Lower lobe of right lung (tissue), 2 donors: Measurements from ENCODE around the gene USP49. TPM values are rescaled to one million over a fixed set of nuclear protein-coding genes. Genes with fewer than 3 reads are reported as not detected.

Experiments
- ATAC-seq, 2 donors: fragments of 200-7000 bp; cut with Tn5 transposase; one replicate each; pipeline ENCODE4 v1.9.1; 2020 to 2022; ENCODE audit warnings: mild to moderate bottlenecking in 2 of 2, moderate library complexity in 2 of 2
- DNase-seq: peaks from one replicate; pipeline ENCODE4 v3.0.0-alpha.2; 2020
- H3K27ac ChIP-seq: fragments of 200-600 bp; one replicate; pipeline ENCODE4 v1.8.0; 2022
- H3K27me3 ChIP-seq: fragments of 200-600 bp; one replicate; pipeline ENCODE4 v1.8.0; 2022; ENCODE audit warnings: low read depth
- H3K36me3 ChIP-seq: fragments of 200-600 bp; one replicate; pipeline ENCODE4 v1.8.0; 2022; ENCODE audit warnings: mild to moderate bottlenecking
- H3K4me1 ChIP-seq: fragments of 200-600 bp; one replicate; pipeline ENCODE4 v1.8.0; 2022
- H3K4me3 ChIP-seq: fragments of 200-600 bp; one replicate; pipeline ENCODE4 v1.8.0; 2022; ENCODE audit warnings: mild to moderate bottlenecking
- H3K9me3 ChIP-seq: fragments of 200-600 bp; one replicate; pipeline ENCODE4 v1.8.0; 2022
- intact Hi-C: fragments of 100-400 bp; cut with DNase I; formaldehyde crosslinking; loops from one replicate; pipeline ENCODE4 v1.11.0; 2022
- total RNA-seq: library from RNA; stranded (reverse); fragmentation: NEBNext Ultra II Directional; extraction: Animal tissue kit (Norgen Biotek cat#: 25700); gene quantifications from one replicate; pipeline ENCODE4 v1.2.1, GENCODE V29; 2021
- TF ChIP-seq, protein P1 (sequence below): fragments of 200-600 bp; IDR thresholded peaks from one replicate; pipeline ENCODE4 v1.8.0; 2022; ENCODE audit warnings: antibody characterized with exemption, mild to moderate bottlenecking
- donor health status: DM: no; HTN: yes; CAD: no; lungs with severe emphysema.

USP49 gene
- total RNA-seq, 1 donor from 2014 or later, result 3.9 TPM

DNA sequence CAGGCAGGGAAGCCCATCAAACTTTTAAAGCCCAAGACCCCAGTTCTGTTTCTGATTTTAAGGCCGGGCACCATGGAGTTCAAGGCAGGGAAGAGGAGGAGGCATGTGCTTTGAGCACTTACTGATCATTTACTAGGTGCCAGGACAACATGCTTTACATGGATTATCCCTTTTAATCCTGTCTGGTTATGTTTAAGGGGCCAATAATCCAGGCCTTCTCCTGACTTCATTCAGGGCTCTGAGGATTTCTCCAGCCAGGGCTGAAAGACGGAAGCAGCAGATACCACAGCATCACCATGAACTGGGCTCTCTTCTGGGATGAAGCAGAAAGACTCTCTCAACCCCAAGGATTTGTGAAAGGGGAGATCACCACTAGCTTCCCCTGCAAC lies 42.3 kb upstream of the USP49 start:
- Histone ChIP-seq H3K9me3 (no peaks in the 10 kb centered on the region), H3K4me1 (peaks cover 70% of the 10 kb centered on the region), H3K27me3 (no peaks in the 10 kb centered on the region), H3K4me3 (no peak overlapping the region), H3K27ac (peak overlapping the region; percentile 84), H3K36me3 (peaks cover 46% of the 10 kb centered on the region)
- TF ChIP-seq, protein P1, sequence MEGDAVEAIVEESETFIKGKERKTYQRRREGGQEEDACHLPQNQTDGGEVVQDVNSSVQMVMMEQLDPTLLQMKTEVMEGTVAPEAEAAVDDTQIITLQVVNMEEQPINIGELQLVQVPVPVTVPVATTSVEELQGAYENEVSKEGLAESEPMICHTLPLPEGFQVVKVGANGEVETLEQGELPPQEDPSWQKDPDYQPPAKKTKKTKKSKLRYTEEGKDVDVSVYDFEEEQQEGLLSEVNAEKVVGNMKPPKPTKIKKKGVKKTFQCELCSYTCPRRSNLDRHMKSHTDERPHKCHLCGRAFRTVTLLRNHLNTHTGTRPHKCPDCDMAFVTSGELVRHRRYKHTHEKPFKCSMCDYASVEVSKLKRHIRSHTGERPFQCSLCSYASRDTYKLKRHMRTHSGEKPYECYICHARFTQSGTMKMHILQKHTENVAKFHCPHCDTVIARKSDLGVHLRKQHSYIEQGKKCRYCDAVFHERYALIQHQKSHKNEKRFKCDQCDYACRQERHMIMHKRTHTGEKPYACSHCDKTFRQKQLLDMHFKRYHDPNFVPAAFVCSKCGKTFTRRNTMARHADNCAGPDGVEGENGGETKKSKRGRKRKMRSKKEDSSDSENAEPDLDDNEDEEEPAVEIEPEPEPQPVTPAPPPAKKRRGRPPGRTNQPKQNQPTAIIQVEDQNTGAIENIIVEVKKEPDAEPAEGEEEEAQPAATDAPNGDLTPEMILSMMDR, result no peak
- intact Hi-C loops, result loop anchor here (10.0 kb wide), 1 partner anchor 107 kb away; no protein-coding TSS in a partner anchor
- no peak for DNase-seq
- no peak for ATAC-seq

DNA sequence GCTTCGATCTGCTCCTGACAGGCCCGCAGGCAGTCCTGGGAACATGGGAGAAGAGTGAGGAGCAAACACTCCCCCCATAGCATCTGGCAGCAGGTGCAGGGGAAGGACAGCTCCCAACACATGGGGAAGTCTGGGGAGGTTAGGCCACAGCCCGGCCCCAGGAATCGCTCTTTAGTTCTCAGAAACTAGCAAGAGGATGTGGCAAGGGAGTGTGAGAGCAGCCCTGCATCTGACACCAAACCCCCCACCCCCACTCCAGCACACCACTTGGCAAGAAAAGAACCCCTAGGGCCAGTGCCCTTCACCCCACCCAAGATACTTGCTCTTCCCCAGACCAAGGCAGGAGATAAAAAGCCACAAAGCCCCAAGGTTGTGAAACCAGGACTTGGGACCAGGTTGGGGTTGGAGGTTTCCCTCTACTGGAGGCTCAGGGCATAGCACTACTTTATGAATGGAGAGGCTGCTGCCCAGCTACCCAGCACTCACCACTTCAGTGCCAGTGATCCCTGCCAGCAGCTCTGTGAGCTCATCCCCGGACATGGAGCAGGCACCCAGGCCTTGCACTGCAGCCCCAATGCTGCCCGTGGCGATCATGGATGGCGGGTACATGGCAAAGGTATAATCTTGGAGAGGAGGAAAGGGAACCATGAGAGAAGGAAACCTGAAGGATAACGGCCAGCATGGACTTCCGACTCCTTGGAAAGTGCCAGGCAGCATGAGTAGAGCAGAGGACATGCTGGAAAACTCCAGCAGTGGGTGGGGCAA lies 41.1 kb upstream of the USP49 start:
- Histone ChIP-seq H3K9me3 (no peaks in the 10 kb centered on the region), H3K4me1 (peaks cover 64% of the 10 kb centered on the region), H3K27ac (peak overlapping the region; percentile 84), H3K4me3 (peak overlapping the region; percentile 12), H3K36me3 (peaks cover 58% of the 10 kb centered on the region), H3K27me3 (no peaks in the 10 kb centered on the region)
- DNase-seq (peak; percentile 81), ATAC-seq (peak; percentile 75 to 83)
- intact Hi-C loops, result loop anchor here (10.0 kb wide), 1 partner anchor 109 kb away; no protein-coding TSS in a partner anchor
- TF ChIP-seq, protein P1, result peak; percentile 81

DNA sequence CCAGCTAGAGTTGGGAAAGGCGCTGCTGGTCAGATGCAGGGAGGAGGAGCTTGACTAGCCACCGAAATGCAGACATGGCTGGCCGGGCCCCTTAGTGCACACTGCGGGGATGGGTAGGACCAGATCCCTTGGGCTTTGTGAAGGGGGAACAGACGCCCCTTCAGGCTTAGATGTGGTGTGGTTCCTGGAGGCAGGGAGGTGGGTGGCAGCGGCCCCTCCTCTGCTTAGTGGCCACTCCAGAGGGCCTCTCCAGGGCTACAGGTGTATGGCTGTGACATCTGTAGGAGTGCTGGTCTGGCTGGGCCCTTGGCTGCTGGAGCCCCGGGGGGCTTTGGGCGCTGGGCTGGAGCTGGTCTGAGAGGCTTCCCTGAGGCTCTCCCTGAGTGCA lies 40.5 kb upstream of the USP49 start:
- peaks cover 64% of the 10 kb centered on the region for H3K36me3 ChIP-seq
- H3K27ac ChIP-seq, result peak overlapping the region; percentile 84
- ATAC-seq (no peak), DNase-seq (no peak)
- TF ChIP-seq, protein P1, result no peak
- peaks cover 59% of the 10 kb centered on the region for H3K4me1 ChIP-seq
- no peaks in the 10 kb centered on the region for H3K27me3 ChIP-seq
- no peaks in the 10 kb centered on the region for H3K9me3 ChIP-seq
- intact Hi-C loops, result loop anchor here (10.0 kb wide), 1 partner anchor 109 kb away; no protein-coding TSS in a partner anchor
- H3K4me3 ChIP-seq, result peak overlapping the region; percentile 12

DNA sequence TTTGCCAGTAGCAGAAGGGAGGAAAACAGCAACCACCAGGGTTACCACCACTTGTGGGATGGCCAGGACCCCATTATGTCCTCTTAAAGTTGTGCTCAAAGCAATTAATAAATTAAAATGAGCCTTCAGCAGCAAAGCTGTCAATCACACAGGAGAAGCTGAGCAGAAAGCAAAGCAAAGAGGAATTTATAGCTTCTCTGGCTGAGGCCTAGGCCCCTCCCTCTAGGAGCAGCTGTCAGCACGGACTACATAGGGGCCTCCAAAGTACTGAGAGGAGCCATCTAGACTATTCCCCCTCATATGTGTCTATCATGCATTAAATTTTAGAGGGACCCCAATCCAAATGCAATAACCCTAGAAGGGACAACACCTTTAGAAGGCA lies 40.0 kb upstream of the USP49 start:
- Histone ChIP-seq H3K27ac (no peak overlapping the region), H3K27me3 (no peaks in the 10 kb centered on the region), H3K36me3 (peaks cover 69% of the 10 kb centered on the region), H3K9me3 (no peaks in the 10 kb centered on the region), H3K4me1 (peaks cover 59% of the 10 kb centered on the region), H3K4me3 (no peak overlapping the region)
- intact Hi-C loops, result loop anchor here (10.0 kb wide), 1 partner anchor 110 kb away; no protein-coding TSS in a partner anchor
- DNase-seq (no peak), ATAC-seq (no peak)
- TF ChIP-seq, protein P1, result no peak

DNA sequence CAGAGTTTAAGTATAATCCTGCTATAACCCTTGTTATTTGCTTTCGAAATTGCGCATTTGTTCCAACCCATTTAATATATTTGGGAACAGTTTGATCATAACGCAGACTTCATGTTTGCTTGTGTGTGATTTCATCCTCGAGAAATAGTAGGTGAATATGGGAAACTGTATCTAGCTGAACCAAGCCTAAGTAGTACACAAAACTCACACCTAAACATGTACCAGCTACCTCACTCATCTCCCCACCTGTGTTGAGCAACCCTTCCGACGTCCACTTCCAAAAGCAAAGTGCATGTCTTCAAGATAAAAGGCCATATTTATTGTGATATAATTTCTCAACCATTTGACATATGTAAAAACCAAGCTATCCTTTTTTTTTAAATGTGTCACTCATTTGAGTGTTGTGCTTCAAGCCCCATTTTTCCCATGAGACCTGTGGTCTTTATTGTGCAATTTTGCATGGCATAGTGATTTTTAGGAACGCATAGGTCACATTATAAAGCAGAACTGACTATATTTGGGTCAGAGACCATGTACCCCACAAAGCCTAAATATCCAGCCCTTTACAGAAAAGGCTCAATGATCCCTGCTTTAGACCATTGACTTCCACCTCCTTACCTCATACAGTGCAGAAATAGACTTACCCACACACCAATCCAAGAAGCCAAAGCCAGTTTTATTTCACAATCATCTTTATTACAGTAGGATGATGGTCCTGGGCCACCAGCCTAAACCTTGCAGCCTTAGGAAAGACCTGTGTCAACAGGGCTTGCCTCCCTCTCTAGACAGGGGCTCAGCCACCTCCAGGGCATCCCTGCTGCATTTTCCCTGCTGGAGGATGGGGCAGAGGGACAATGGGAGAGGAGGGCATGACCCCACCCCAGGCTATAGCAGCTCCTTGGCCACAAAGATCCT lies 39.4 kb upstream of the USP49 start:
- ATAC-seq, result no peak
- Histone ChIP-seq H3K9me3 (no peaks in the 10 kb centered on the region), H3K4me3 (no peak overlapping the region), H3K36me3 (peaks cover 75% of the 10 kb centered on the region), H3K4me1 (peaks cover 53% of the 10 kb centered on the region), H3K27ac (no peak overlapping the region), H3K27me3 (no peaks in the 10 kb centered on the region)
- TF ChIP-seq, protein P1, result no peak
- no peak for DNase-seq
- intact Hi-C loops, result loop anchor here (10.0 kb wide), 1 partner anchor 110 kb away; no protein-coding TSS in a partner anchor
